Astrocyte (in vitro differentiated cells and primary cell): Measurements from ENCODE around the gene C1orf210.

Experiments
- CTCF ChIP-seq: IDR thresholded peaks from 2 replicates; pipeline ENCODE4 v1.5.1; 2011; ENCODE audit warnings: low read depth, mild to moderate bottlenecking, inconsistent platforms, low read length, moderate library complexity; ENCODE audit not compliant: insufficient read depth
- EZH2 ChIP-seq: IDR thresholded peaks from 2 replicates; pipeline ENCODE4 v1.6.1; 2012; ENCODE audit warnings: mild to moderate bottlenecking, low read length, inconsistent platforms; ENCODE audit not compliant: insufficient read depth

GRCh38 chr1:43324810-43325209 is 39.4 kb upstream of the C1orf210 start:
- TF ChIP-seq CTCF: no peak
- no peak for TF ChIP-seq EZH2
